GM12891 (cell line): ENCODE data around the gene KIAA1586.
"Not testable (repeated sequence)": the region's sequence is repeated elsewhere in the genome, so short reads cannot be mapped to it uniquely, and the experiment has no call there.

Experiments used
- DNase-seq: peaks from one replicate; pipeline ENCODE4 v3.0.0; 2011; ENCODE audit warnings: low spot score; ENCODE audit not compliant: insufficient read length
- FAIRE-seq: peaks from 2 replicates; lab custom pipeline; 2011; peaks lifted over from hg19 to GRCh38; lab: Jason Lieb, UNC
- PAX5 ChIP-seq: IDR thresholded peaks from 2 replicates; pipeline ENCODE4 v1.6.1; 2011; ENCODE audit warnings: low read length, moderate library complexity, mild to moderate bottlenecking; ENCODE audit not compliant: insufficient read depth, severe bottlenecking
- POLR2A ChIP-seq: IDR thresholded peaks from 2 replicates; pipeline ENCODE4 v1.6.1; 2011; ENCODE audit warnings: low read depth, low read length, control low read depth
- POLR2AphosphoS5 ChIP-seq: IDR thresholded peaks from 2 replicates; pipeline ENCODE4 v1.6.1; 2011; ENCODE audit warnings: low read depth, low read length, control low read depth
- POU2F2 ChIP-seq: IDR thresholded peaks from 2 replicates; pipeline ENCODE4 v1.6.1; 2011; ENCODE audit warnings: low read depth, mild to moderate bottlenecking, control low read depth, low read length, moderate library complexity
- SPI1 ChIP-seq: IDR thresholded peaks from 2 replicates; pipeline ENCODE4 v1.6.1; 2011; ENCODE audit warnings: low read depth, low read length, control low read depth
- TAF1 ChIP-seq: IDR thresholded peaks from 2 replicates; pipeline ENCODE4 v1.6.1; 2011; ENCODE audit warnings: low read depth, low read length, control low read depth

The KIAA1586 gene

DNA sequence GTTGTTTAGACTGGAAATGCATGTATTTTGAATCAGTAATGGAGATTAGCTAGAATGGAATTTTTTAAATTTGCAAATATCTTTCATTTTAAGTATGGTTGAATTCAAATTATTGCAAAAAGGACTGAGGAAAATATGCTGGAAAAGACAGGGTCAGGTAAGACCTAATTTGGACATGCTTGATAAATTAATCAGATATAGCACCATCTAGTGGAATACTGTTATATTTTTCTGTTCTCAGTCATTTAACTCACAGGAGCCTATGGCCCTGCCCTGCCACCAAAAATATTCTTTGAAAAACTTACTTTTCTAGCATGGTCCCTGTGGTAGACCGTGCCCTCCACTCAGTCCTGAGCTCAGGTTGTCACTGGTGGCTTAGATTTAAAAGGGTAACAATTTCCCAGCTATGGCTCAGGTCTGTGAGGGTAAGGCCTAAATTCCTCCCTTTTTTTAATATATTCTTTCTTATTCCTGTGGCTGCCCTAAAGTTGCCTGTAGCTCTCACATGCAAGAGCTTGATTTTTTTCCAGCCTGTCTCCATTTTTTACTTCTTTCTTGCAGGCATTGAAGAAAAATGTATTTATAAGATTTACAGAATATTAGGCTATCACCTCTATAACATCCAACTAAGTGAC, 25.3 kb upstream of the KIAA1586 start:
- DNase-seq (peak; percentile 12), FAIRE-seq (peak; percentile 16)
- TF ChIP-seq POLR2A = no peak
- no peak for TF ChIP-seq TAF1
- no peak for TF ChIP-seq SPI1
- TF ChIP-seq POLR2AphosphoS5 = no peak
- TF ChIP-seq POU2F2 = no peak
- no peak for TF ChIP-seq PAX5

DNA sequence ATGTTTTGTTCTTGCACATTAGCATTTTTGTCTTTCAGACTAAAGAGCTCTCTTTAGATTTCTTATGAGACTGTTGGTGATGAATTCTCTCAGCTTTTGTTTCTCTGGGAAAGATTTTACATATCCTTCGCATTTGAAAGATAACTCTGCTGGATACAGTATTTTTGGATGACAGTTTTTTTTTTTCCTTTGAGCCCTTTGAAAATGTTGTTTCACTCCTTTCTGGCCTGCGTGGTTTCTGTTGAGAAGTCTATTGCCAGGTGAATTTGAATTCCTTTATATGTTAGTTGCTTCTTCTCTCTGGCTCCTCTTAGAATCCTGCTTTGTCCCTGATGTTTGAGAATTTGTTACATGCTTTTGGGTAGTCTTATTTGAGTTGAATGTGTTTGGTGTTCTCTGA, 22.2 kb upstream of the KIAA1586 start:
- no peak for FAIRE-seq
- no peak for DNase-seq
- TF ChIP-seq PAX5 = no peak
- TF ChIP-seq POLR2A = no peak
- TF ChIP-seq TAF1 = no peak
- TF ChIP-seq POU2F2 = no peak

GRCh38 chr6:57024775-57025174, 21.7 kb upstream of the KIAA1586 start:
- FAIRE-seq = no peak
- no peak for TF ChIP-seq POLR2AphosphoS5

GRCh38 chr6:57026001-57026400, 20.5 kb upstream of the KIAA1586 start:
- TF ChIP-seq PAX5 (no peak), SPI1 (no peak), TAF1 (no peak), POU2F2 (no peak), POLR2A (no peak), POLR2AphosphoS5 (no peak)
- FAIRE-seq = no peak
- DNase-seq = no peak

More at GRCh38 chr6:57024775-57025174, 21.7 kb upstream of the KIAA1586 start:
- DNase-seq = no peak

DNA sequence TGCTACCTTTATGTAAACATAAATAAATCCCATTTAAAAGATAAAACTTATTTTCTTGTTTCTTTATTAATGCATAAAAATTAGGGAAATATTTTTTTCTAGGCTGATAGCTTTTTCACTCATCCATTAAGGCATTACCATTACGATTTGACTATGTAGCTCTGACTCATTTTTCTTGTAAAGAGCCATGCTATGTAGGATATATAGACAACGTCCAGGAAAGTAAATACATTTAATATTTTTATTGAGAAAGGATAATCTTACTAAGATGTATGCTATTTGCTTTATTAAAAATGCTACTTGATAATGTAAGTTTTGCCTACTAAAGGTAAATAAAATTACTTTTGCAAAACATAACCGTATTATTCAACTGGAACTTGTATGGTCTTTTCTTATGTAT, 19.2 kb upstream of the KIAA1586 start:
- FAIRE-seq (no peak), DNase-seq (no peak)

DNA sequence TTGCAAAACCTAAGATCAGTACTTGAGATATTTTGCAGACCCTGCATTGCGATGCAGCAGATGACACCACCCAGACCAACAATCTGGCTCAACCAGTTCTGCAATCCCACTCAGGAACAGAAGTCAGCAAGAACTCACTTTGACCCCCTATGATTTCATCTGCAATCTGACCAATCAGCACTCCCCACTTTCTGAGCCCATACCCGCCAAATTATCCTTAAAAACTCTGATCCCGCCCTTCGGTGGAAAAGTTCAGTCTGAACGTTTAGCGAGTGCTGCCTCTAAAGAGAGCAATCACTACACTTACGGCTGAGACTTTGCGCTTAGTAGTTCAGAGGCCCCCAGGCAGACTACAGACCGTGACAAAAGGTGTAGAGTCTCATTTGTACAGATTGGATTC, 17.3 kb upstream of the KIAA1586 start:
- TF ChIP-seq TAF1 (no peak), POLR2AphosphoS5 (no peak), POU2F2 (no peak)
- FAIRE-seq (no peak), DNase-seq (no peak)

More for the DNA sequence above, 19.2 kb upstream of the KIAA1586 start:
- TF ChIP-seq SPI1 = no peak
- TF ChIP-seq TAF1 = no peak
- no peak for TF ChIP-seq POU2F2
- no peak for TF ChIP-seq POLR2A
- no peak for TF ChIP-seq PAX5
- TF ChIP-seq POLR2AphosphoS5 = no peak

- TF ChIP-seq POLR2AphosphoS5 (no peak), POU2F2 (no peak)
- FAIRE-seq (no peak), DNase-seq (no peak)
Measured at GRCh38 chr6:57033228-57033627, 13.3 kb upstream of the KIAA1586 start.

DNA sequence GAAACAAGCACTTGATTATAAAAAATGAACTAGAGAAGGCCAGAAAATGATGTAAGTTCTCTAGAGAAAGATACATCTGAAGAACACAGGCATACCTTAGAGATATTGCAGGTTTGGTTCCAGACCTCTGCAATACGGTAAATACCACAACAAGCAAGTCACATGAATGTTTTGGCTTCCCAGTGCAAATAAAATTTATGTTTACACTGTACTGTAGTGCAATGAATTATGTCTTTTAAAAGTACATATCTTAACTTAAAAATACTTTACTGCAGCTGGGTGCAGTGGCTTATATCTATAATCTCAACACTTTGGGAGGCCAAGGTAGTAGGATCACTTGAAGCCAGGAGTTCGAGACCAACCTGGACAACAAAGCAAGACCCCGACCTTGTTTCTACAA, 10.9 kb upstream of the KIAA1586 start:
- FAIRE-seq = no peak
- no peak for TF ChIP-seq POLR2AphosphoS5
- no peak for TF ChIP-seq TAF1
- TF ChIP-seq SPI1 = no peak
- no peak for TF ChIP-seq PAX5
- no peak for TF ChIP-seq POU2F2
- TF ChIP-seq POLR2A = no peak
- no peak for DNase-seq

DNA sequence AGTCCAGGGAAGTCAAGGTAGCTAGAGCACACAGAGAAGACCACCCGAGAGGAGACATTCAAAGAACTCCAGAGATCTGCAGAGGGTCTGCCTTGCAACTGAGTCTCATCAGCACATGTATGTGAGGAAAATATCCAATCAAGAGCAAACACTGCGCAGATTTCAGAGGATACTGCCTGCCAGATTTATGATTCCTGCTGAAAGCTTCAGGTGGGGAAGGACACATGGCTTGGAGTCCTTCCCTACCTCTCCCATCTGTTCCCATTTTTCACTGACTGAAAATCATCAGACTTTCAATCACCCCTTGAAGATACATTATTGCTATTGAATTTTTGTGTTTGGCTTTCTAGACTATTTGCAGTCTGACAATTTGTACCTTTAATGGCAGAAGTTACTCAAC, 7.6 kb upstream of the KIAA1586 start:
- FAIRE-seq (no peak), DNase-seq (no peak)
- TF ChIP-seq TAF1 = no peak
- no peak for TF ChIP-seq PAX5
- no peak for TF ChIP-seq POLR2AphosphoS5
- TF ChIP-seq SPI1 = no peak
- no peak for TF ChIP-seq POLR2A
- TF ChIP-seq POU2F2 = no peak

DNA sequence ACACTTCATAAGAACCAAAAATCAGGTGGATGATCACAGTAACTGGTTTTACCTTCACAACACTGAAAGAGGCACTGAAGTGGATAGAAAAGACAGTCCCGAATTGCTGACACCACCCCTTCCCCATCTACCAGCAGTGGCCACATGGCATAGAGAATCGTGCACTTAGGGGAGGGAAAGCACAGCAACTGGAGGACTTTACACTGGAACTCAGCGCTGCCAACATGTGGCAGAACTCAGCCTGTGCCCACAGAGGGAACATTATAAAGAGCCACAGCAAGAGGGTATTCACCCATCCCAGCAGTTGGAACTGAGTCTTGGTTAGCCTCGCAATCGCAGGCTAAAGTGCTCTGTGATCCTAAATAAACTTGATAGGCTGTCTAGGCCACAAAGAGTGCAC, 6.5 kb upstream of the KIAA1586 start:
- FAIRE-seq = no peak
- TF ChIP-seq PAX5 = no peak
- no peak for DNase-seq

- FAIRE-seq, DNase-seq: not testable (repeated sequence)
Measured at GRCh38 chr6:57044061-57044460, 2.4 kb upstream of the KIAA1586 start.

GRCh38 chr6:57044568-57044967, 1.9 kb upstream of the KIAA1586 start:
- no peak for TF ChIP-seq POU2F2
- no peak for TF ChIP-seq POLR2AphosphoS5
- no peak for TF ChIP-seq POLR2A
- no peak for TF ChIP-seq PAX5
- TF ChIP-seq SPI1 = no peak
- no peak for TF ChIP-seq TAF1
- FAIRE-seq = no peak
- no peak for DNase-seq

DNA sequence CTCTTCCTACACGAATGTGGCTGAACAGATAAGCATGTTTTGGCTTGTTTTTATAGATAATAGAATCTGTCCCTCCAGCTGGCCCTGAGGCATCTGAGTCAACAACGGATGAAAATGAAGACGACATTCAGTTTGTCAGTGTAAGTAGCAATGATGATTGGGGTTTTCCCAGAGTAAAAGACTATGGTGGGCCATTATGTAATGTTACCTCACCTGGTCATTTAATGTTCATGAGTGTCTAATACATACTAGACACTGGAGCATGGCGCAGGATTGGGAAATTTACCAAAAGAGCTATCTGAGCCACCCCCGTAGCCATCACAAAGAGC, 728 bp downstream of the KIAA1586 start:
- not testable (repeated sequence) for DNase-seq
- peak; percentile 94 for FAIRE-seq

- FAIRE-seq, DNase-seq: not testable (repeated sequence)
Measured at GRCh38 chr6:57047859-57048258, 1.4 kb downstream of the KIAA1586 start.
